NOMO-1 treated with dmso at 0.1 percent for 144 hours (cell line): ENCODE data around the gene APOBEC3B.
A peak's percentile ranks its signal among the peaks of the same experiment; 100 is the strongest.
"Not testable (repeated sequence)": the region's sequence is repeated elsewhere in the genome, so short reads cannot be mapped to it uniquely, and the experiment has no call there.

Experiments used
- DNase-seq: peaks from one replicate; lab custom pipeline; 2025; ENCODE audit not compliant: unreplicated experiment; lab: John Stamatoyannopoulos, UW

The APOBEC3B gene

GRCh38 chr22:39026509-39027150, 44.5 kb downstream of the APOBEC3B start:
- no peak for DNase-seq

DNA sequence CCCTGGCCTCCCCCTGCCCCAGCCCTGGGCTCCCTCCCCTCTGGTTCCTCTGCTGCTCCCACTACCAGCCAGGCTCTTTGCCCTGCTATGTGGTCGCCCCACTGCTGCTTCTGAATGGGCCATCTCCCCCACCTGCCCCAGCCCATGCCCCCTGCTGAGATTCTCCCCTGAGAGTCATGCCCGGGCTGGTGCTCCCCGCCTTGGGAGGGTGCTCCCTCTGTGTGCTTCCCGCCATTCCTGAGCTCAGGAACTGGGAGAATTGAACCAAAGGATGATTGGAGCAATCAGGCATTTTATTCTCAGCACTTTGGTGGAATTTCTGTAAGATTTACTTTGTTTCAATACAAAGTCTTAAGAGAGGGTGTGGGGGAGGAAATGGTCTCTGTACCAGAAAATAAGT, 45.6 kb downstream of the APOBEC3B start:
- no peak for DNase-seq

- DNase-seq = no peak
These were observed 46.1 kb downstream of the APOBEC3B start for GRCh38 chr22:39028281-39028680.

DNA sequence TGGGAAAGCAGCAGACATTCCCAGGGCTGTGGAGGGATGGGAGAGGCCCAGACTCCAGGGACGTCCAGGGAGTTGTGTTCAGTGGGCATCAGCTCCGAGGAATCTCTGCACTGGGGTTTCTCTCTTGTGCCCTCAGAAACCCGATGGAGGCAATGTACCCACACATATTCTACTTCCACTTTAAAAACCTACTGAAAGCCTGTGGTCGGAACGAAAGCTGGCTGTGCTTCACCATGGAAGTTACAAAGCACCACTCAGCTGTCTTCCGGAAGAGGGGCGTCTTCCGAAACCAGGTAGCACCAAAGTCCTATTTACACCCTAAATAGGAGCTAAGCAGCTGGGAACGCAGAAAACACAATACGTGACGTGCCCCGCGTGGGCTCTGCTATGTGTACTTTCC, 47.1 kb downstream of the APOBEC3B start:
- no peak for DNase-seq

DNA sequence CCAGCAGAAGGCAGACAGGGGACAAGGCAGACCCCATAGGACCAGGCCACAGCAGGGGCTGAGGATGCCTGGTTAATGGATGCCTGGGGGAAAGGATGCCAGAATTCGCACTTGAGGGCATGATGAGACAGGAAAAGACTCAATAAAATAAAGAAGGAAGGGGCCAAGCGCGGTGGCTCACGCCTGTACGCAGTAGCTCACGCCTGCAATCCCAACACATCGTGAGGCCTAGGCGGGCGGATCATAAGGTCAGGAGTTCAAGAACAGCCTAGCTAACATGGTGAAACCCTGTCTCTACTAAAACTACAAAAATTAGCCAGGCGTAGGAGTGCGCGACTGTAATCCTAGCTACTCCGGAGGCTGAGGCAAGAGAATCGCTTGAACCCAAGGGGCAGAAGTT, 48.6 kb downstream of the APOBEC3B start:
- DNase-seq = no peak

DNA sequence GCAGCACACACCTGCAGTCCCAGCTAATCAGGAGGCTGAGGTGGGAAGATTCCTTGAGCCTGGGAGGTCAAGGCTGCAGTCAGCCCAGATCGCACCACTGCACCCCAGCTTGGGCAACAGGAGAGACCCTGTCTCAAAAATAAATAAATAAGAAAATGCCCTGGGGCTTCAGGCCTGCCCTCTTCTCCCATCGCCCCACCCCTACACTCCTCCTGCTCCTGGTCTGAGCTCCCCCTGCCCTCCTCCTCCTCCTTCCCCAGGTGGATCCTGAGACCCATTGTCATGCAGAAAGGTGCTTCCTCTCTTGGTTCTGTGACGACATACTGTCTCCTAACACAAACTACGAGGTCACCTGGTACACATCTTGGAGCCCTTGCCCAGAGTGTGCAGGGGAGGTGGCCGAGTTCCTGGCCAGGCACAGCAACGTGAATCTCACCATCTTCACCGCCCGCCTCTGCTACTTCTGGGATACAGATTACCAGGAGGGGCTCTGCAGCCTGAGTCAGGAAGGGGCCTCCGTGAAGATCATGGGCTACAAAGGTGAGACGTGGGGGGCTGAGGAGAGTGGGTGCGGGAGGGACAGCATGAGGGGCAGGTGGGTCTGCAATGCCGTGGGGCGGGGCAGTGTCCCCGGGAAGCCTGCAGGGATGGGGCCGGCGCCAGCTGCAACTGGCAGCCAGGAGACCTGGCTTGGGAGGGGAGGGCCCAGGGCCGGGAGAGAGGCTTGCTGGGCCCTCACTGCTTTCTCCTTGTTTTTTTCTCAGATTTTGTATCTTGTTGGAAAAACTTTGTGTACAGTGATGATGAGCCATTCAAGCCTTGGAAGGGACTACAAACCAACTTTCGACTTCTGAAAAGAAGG, 49.5 kb downstream of the APOBEC3B start:
- not testable (repeated sequence) for DNase-seq

GRCh38 chr22:39037071-39037470, 54.9 kb downstream of the APOBEC3B start:
- not testable (repeated sequence) for DNase-seq

- DNase-seq = no peak
These were observed 57.4 kb downstream of the APOBEC3B start for GRCh38 chr22:39039306-39040126.

GRCh38 chr22:39040155-39040537, 58.0 kb downstream of the APOBEC3B start:
- DNase-seq = not testable (repeated sequence)

DNA sequence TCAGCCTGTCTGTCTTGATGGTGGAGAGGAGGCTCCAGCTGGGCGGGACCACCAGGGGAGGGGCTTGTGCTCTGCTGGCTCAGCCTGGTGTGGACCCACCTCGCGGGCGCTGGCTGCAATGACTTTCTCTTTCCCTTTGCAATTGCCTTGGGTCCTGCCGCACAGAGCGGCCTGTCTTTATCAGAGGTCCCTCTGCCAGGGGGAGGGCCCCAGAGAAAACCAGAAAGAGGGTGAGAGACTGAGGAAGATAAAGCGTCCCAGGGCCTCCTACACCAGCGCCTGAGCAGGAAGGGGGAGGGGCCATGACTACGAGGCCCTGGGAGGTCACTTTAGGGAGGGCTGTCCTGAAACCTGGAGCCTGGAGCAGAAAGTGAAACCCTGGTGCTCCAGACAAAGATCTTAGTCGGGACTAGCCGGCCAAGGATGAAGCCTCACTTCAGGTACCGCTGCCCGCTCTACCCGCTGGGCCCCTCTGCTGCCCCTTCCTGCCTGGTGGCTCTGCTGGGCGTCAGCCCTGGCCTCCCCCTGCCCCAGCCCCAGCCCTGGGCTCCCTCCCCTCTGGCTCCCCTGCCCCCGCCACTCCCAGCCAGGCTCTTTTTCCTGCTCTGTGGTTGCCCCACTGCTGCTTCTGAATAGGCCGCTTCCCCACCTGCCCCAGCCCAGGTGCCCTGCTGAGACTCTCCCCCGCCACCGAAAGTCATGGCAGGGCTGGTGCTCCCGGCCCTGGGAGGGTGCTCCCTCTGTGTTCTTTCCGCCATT, 58.6 kb downstream of the APOBEC3B start, which contains the start of gene APOBEC3F:
TSS of gene APOBEC3F (plus strand) at position 327 of the 759 bp plus-strand sequence. CDS start at position 424, 97 bp downstream.
- DNase-seq = peak; percentile 21

DNA sequence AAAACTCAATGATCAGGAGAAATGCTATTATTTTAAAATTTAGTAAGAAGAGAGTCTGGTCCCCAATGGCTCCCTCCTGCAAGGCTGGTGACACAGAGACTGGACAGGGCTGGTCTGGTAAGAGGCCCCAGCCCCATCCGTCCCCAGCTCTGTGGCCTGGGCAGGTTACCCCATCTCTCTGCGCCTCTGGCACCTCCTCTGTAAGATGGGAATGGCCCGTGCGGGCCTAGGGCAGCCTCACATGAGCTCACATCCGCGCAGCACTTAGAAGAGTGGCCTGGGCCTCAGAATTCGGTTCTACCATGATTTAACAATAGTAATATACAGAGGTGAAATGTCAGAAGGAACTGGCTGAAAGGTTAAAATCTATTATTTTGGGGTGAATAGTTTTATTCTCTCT, 59.8 kb downstream of the APOBEC3B start:
- no peak for DNase-seq
